ENCODE measurements around the gene ZNF181. TPM values are rescaled to one million over a fixed set of nuclear protein-coding genes. Genes with fewer than 3 reads are reported as not detected.

The ZNF181 gene
- polyA plus RNA-seq, 1 of the 3 experiments (the other 2 are of a cell fraction), result 8.1 TPM

DNA sequence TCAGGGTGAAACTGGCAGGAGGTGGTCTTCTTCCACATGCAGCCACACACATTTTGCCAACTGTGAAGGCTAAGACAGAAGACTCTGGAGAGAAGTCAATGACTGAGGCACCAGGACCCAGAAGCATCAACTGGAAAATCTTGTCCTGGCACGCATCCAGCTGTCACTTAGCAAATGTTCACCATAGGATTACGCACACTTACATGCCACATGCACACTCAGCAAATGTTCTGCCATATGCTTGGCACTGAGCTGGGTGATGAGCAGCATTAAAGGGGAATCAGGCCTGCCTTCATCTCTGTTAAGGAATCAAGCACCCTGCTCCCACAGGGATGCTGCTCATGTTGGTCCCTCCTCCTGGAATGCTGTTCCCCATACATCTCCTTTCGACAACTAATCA, 33.9 kb downstream of the ZNF181 start:
- ChIA-PET POLR2A (no interaction called here), CTCF (interaction anchor here (0.9 kb wide), 1 partner anchor 120 kb away, joined by 3 read pairs; no protein-coding TSS in a partner anchor)
- Histone ChIP-seq H3K9ac (no peak overlapping the region), H3F3A (replicated peaks; ENCODE audit: insufficient read depth) (no peaks in the 10 kb centered on the region), H2AFZ (ENCODE audit: low read depth) (no peak overlapping the region), H3K27me3 (ENCODE audit: insufficient read depth) (no peaks in the 10 kb centered on the region), H3K36me3 (replicated peaks in 1 of 2; ENCODE audit: control insufficient read depth in 1 of 2, insufficient read depth in 2 of 2, low read length in 1 of 2) (peaks cover 66 to 77% of the 10 kb centered on the region in 2 experiments), H3K9me3 (no peaks in the 10 kb centered on the region), H3K4me2 (no peak overlapping the region), H3K4me3 (ENCODE audit: low read depth in 2 of 2, low read length in 1 of 2) (no peak overlapping the region), H3K9me2 (no peaks in the 10 kb centered on the region), H3K4me1 (ENCODE audit: control insufficient read depth in 1 of 2, insufficient read depth in 2 of 2, low read depth in 1 of 2, low read length in 1 of 2) (peaks cover 0 to 6% of the 10 kb centered on the region in 2 experiments; a peak in 2 of 4 replicates), H3K27ac (ENCODE audit: low read depth in 2 of 2, low read length in 1 of 2) (no peak overlapping the region), H3K79me2 (ENCODE audit: insufficient read depth) (peaks cover 21% of the 10 kb centered on the region; the same call in 1 of the 2 replicates), H4K20me1 (ENCODE audit: insufficient read depth) (no peaks in the 10 kb centered on the region)
- no peak for DNase-seq
- TF ChIP-seq JUND (IDR thresholded peaks at IDR 0.05) (no peak), EP300 (IDR thresholded peaks at IDR 0.05; ENCODE audit: borderline replicate concordance in 1 of 2, low read depth in 1 of 2, low read length in 1 of 2) (no peak), MXI1 (IDR thresholded peaks at IDR 0.05; ENCODE audit: low read depth, low read length) (no peak), GATA2 (CRISPR knock-in tag; IDR thresholded peaks at IDR 0.05) (no peak), CHD2 (IDR thresholded peaks at IDR 0.05; ENCODE audit: low read length, partially characterized antibody) (no peak), EZH2phosphoT487 (IDR thresholded peaks at IDR 0.05; ENCODE audit: borderline replicate concordance, low read depth) (no peak), ELF1 (IDR thresholded peaks at IDR 0.05) (no peak), TAF1 (IDR thresholded peaks at IDR 0.05; ENCODE audit: borderline replicate concordance, low read depth, low read length) (no peak), NRF1 (IDR thresholded peaks at IDR 0.05; ENCODE audit: low read depth, low read length) (no peak), RXRA (IDR thresholded peaks at IDR 0.05; ENCODE audit: borderline replicate concordance, low read depth) (no peak), RCOR1 (IDR thresholded peaks at IDR 0.05; ENCODE audit: low read length) (no peak)
- TF ChIP-seq, protein P1, sequence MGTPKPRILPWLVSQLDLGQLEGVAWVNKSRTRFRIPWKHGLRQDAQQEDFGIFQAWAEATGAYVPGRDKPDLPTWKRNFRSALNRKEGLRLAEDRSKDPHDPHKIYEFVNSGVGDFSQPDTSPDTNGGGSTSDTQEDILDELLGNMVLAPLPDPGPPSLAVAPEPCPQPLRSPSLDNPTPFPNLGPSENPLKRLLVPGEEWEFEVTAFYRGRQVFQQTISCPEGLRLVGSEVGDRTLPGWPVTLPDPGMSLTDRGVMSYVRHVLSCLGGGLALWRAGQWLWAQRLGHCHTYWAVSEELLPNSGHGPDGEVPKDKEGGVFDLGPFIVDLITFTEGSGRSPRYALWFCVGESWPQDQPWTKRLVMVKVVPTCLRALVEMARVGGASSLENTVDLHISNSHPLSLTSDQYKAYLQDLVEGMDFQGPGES (IDR thresholded peaks at IDR 0.05; ENCODE audit: low read depth, low read length), result no peak
- TF ChIP-seq, protein P2, sequence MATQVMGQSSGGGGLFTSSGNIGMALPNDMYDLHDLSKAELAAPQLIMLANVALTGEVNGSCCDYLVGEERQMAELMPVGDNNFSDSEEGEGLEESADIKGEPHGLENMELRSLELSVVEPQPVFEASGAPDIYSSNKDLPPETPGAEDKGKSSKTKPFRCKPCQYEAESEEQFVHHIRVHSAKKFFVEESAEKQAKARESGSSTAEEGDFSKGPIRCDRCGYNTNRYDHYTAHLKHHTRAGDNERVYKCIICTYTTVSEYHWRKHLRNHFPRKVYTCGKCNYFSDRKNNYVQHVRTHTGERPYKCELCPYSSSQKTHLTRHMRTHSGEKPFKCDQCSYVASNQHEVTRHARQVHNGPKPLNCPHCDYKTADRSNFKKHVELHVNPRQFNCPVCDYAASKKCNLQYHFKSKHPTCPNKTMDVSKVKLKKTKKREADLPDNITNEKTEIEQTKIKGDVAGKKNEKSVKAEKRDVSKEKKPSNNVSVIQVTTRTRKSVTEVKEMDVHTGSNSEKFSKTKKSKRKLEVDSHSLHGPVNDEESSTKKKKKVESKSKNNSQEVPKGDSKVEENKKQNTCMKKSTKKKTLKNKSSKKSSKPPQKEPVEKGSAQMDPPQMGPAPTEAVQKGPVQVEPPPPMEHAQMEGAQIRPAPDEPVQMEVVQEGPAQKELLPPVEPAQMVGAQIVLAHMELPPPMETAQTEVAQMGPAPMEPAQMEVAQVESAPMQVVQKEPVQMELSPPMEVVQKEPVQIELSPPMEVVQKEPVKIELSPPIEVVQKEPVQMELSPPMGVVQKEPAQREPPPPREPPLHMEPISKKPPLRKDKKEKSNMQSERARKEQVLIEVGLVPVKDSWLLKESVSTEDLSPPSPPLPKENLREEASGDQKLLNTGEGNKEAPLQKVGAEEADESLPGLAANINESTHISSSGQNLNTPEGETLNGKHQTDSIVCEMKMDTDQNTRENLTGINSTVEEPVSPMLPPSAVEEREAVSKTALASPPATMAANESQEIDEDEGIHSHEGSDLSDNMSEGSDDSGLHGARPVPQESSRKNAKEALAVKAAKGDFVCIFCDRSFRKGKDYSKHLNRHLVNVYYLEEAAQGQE (IDR thresholded peaks at IDR 0.05; ENCODE audit: low read depth, low read length), result no peak
- WGBS (ENCODE audit: low lambda C conversion rate), result 62% methylated on average over 3 of the region's 3 CpGs
